Transverse colon (tissue), 4 donors: ENCODE measurements around the gene PHLDA2.
A peak's percentile ranks its signal among the peaks of the same experiment; 100 is the strongest.

Experiments used
- CTCF ChIP-seq, 5 experiments: fragments of 200-600 bp in 3 of 5; fragments of 450-650 bp in 2 of 5; sonication (generic) in 3 of 5; IDR thresholded peaks; 1 replicate in 2 of 5; 2 replicates in 3 of 5; pipeline ENCODE4 v1.5.1; 2016 to 2017; ENCODE audit warnings: antibody characterized with exemption in 5 of 5, inconsistent platforms in 3 of 5, mild to moderate bottlenecking in 2 of 5, moderate library complexity in 1 of 5
- EP300 ChIP-seq: sonication (generic); formaldehyde crosslinking; IDR thresholded peaks from one replicate; pipeline ENCODE4 v1.6.1; 2017; ENCODE audit warnings: antibody characterized with exemption, low read depth
- POLR2A ChIP-seq: fragments of 450-650 bp; IDR thresholded peaks from one replicate; pipeline ENCODE4 v1.6.1; 2016; ENCODE audit warnings: antibody characterized with exemption, mild to moderate bottlenecking, moderate library complexity
- POLR2AphosphoS5 ChIP-seq, 3 donors: sonication (generic); formaldehyde crosslinking; IDR thresholded peaks; one replicate each; pipeline ENCODE4 v1.6.1; 2016; ENCODE audit warnings: antibody characterized with exemption in 3 of 3

GRCh38 chr11:2933375-2934020 lies 4.3 kb upstream of the PHLDA2 start:
- TF ChIP-seq CTCF (IDR thresholded peaks at IDR 0.05), result no peak
- no peak for TF ChIP-seq POLR2A
- TF ChIP-seq EP300, result no peak
- peak in 2 of 3 donors; percentile 23 to 50 for TF ChIP-seq POLR2AphosphoS5 (IDR thresholded peaks at IDR 0.05)
